ENCODE measurements around the gene LRRC1. TPM values are rescaled to one million over a fixed set of nuclear protein-coding genes. Genes with fewer than 3 reads are reported as not detected.

LRRC1 gene
- total RNA-seq, 1 donor from 2014 or later = 36.2 TPM

DNA sequence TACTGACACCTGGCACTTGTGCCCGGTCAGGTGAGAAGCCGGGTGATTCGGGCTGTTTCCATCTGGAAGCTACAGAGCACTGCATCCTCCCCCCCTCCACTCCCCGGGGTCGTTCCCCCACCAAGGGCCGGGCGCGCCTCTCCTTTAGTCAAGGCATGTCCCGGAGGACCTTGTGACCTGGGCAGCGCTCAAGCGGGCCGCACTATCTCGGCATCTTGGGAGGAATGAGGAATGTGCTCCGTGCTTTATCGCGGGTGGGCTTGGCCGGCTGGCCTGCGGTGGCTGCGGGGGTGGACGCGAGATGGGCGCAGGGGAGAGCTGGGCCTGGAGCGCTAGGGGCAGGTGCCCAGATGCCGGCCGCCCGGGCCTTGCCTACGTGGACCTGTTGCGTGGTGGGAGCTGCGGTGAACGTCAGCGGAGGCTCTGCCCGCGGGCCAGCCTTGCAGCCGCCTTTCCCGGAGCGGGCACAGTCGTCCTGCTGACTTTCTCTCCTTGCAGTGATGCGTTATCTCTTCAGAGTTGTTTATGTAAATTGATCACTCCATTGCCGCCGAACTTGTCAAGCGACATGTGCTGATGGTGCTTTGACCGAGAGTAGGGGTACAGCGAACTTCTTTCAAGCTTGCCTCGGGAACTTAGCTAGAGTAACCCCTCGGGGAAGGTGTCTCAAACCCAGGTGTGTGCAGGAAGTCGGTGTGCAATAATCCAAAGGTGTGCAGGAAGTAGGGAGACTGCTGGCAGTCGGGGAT lies 1.1 kb downstream of the LRRC1 start:
- peak overlapping the region; percentile 98 for H3K27ac Mint-ChIP-seq
- H3K27me3 Mint-ChIP-seq = no peaks in the 10 kb centered on the region
- TF ChIP-seq CTCF (IDR thresholded peaks at IDR 0.05; ENCODE audit: unreplicated experiment) = no peak
- H3K4me3 Mint-ChIP-seq (ENCODE audit: low read depth) = peak overlapping the region; percentile 90
- peak; percentile 48 for DNase-seq (ENCODE audit: low spot score, unreplicated experiment)
- H3K4me1 Mint-ChIP-seq (ENCODE audit: low read depth) = peaks cover 50% of the 10 kb centered on the region
- H3K36me3 Mint-ChIP-seq (ENCODE audit: insufficient read depth) = peaks cover 5% of the 10 kb centered on the region
- H3K9me3 Mint-ChIP-seq (ENCODE audit: low read depth) = peaks cover 1% of the 10 kb centered on the region

DNA sequence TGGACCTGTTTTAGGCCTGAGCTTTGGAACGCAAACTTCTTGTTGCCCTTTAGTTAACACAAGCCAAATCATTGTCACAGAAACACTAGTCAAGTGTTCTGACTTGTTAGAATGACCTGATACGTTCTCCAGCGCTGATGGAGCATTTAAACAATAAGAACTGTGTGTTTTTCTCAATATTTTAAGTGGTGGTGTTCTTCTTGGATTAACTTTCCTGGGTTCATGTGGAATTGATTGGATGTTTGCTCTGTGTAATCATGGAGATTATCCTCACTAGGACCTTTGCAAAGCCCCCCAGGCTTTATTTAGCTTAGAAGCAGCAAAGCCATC lies 1.6 kb downstream of the LRRC1 start:
- Mint-ChIP-seq H3K4me1 (ENCODE audit: low read depth) (peaks cover 49% of the 10 kb centered on the region), H3K36me3 (ENCODE audit: insufficient read depth) (peaks cover 3% of the 10 kb centered on the region), H3K27ac (peak overlapping the region; percentile 98), H3K9me3 (ENCODE audit: low read depth) (no peaks in the 10 kb centered on the region), H3K27me3 (no peaks in the 10 kb centered on the region), H3K4me3 (ENCODE audit: low read depth) (peak overlapping the region; percentile 90)
- no peak for DNase-seq (ENCODE audit: low spot score, unreplicated experiment)
- no peak for TF ChIP-seq CTCF (IDR thresholded peaks at IDR 0.05; ENCODE audit: unreplicated experiment)

- Mint-ChIP-seq H3K9me3 (ENCODE audit: low read depth) (no peaks in the 10 kb centered on the region), H3K27me3 (no peaks in the 10 kb centered on the region), H3K4me1 (ENCODE audit: low read depth) (peaks cover 48% of the 10 kb centered on the region), H3K4me3 (ENCODE audit: low read depth) (peak overlapping the region; percentile 90), H3K36me3 (ENCODE audit: insufficient read depth) (peaks cover 3% of the 10 kb centered on the region), H3K27ac (peak overlapping the region; percentile 98)
- no peak for TF ChIP-seq CTCF (IDR thresholded peaks at IDR 0.05; ENCODE audit: unreplicated experiment)
- DNase-seq (ENCODE audit: low spot score, unreplicated experiment) = no peak
Measured at GRCh38 chr6:53796791-53797190, 2.0 kb downstream of the LRRC1 start.

DNA sequence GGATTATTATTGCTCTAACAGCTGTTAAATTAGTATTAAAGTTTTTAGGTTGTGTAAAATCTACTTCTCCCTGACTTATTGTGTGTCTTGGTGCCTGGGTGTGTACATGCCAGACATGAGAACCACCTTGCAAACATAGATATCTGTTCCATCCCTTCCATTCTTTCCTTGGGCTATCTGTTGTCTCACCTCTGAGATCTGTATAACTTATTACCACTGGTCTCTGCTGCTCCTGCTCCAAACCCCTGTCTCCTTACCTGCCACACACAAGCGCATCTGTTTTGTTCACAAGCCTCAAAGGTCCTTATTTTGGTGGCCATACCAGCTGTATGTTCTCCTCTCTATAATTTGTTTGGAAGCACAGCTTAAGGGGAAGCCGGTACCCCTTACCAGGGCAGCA lies 2.5 kb downstream of the LRRC1 start:
- Mint-ChIP-seq H3K27ac (peak overlapping the region; percentile 98), H3K4me3 (ENCODE audit: low read depth) (peak overlapping the region; percentile 90), H3K27me3 (no peaks in the 10 kb centered on the region), H3K36me3 (ENCODE audit: insufficient read depth) (peaks cover 3% of the 10 kb centered on the region), H3K4me1 (ENCODE audit: low read depth) (peaks cover 45% of the 10 kb centered on the region), H3K9me3 (ENCODE audit: low read depth) (no peaks in the 10 kb centered on the region)
- TF ChIP-seq CTCF (IDR thresholded peaks at IDR 0.05; ENCODE audit: unreplicated experiment) = no peak
- no peak for DNase-seq (ENCODE audit: low spot score, unreplicated experiment)

GRCh38 chr6:53799340-53799739 lies 4.5 kb downstream of the LRRC1 start:
- Mint-ChIP-seq H3K27ac (no peak overlapping the region), H3K4me1 (ENCODE audit: low read depth) (peaks cover 38% of the 10 kb centered on the region), H3K27me3 (no peaks in the 10 kb centered on the region), H3K9me3 (ENCODE audit: low read depth) (no peaks in the 10 kb centered on the region), H3K36me3 (ENCODE audit: insufficient read depth) (peaks cover 3% of the 10 kb centered on the region), H3K4me3 (ENCODE audit: low read depth) (no peak overlapping the region)
- no peak for DNase-seq (ENCODE audit: low spot score, unreplicated experiment)
- TF ChIP-seq CTCF (IDR thresholded peaks at IDR 0.05; ENCODE audit: unreplicated experiment) = no peak

Data from progenitor cell of endocrine pancreas (in vitro differentiated cells).